Parathyroid adenoma (tissue), 2 donors: ENCODE results near the gene MCHR1.
"Not testable (repeated sequence)": the region's sequence is repeated elsewhere in the genome, so short reads cannot be mapped to it uniquely, and the experiment has no call there.

Source experiments
- H2AFZ ChIP-seq: fragments of 300-600 bp; sonication (generic); one replicate; pipeline ENCODE4 v1.7.0; 2017; ENCODE audit warnings: antibody characterized with exemption, mild to moderate bottlenecking
- H3K27ac ChIP-seq: fragments of 300-600 bp; sonication (generic); one replicate; pipeline ENCODE4 v1.7.0; 2017
- H3K27me3 ChIP-seq: fragments of 300-600 bp; sonication (generic); one replicate; pipeline ENCODE4 v1.7.0; 2017; ENCODE audit warnings: low read length; ENCODE audit not compliant: control insufficient read depth, insufficient read depth
- H3K36me3 ChIP-seq: fragments of 300-600 bp; sonication (generic); one replicate; pipeline ENCODE4 v1.7.0; 2017; ENCODE audit warnings: low read length; ENCODE audit not compliant: control insufficient read depth, insufficient read depth
- H3K4me1 ChIP-seq: fragments of 300-600 bp; sonication (generic); one replicate; pipeline ENCODE4 v1.7.0; 2017; ENCODE audit warnings: control low read depth
- H3K4me2 ChIP-seq: fragments of 300-600 bp; sonication (generic); one replicate; pipeline ENCODE4 v1.7.0; 2017; ENCODE audit warnings: low read length
- H3K4me3 ChIP-seq: fragments of 300-600 bp; sonication (generic); one replicate; pipeline ENCODE4 v1.7.0; 2017; ENCODE audit warnings: low read depth, low read length
- H3K79me2 ChIP-seq: fragments of 300-600 bp; sonication (generic); one replicate; pipeline ENCODE4 v1.7.0; 2017; ENCODE audit warnings: control low read depth
- H3K9ac ChIP-seq: fragments of 300-600 bp; sonication (generic); one replicate; pipeline ENCODE4 v1.7.0; 2017; ENCODE audit warnings: mild to moderate bottlenecking
- H3K9me3 ChIP-seq: fragments of 300-600 bp; sonication (generic); one replicate; pipeline ENCODE4 v1.7.0; 2017; ENCODE audit warnings: low read length; ENCODE audit not compliant: control insufficient read depth
- TF ChIP-seq, protein P1 (sequence below): fragments of 300-600 bp; sonication (generic); IDR thresholded peaks from one replicate; pipeline ENCODE4 v1.7.0; 2017; ENCODE audit warnings: antibody characterized with exemption, mild to moderate bottlenecking
- donor health status: primary hyperparathyroidism.

The MCHR1 gene

DNA sequence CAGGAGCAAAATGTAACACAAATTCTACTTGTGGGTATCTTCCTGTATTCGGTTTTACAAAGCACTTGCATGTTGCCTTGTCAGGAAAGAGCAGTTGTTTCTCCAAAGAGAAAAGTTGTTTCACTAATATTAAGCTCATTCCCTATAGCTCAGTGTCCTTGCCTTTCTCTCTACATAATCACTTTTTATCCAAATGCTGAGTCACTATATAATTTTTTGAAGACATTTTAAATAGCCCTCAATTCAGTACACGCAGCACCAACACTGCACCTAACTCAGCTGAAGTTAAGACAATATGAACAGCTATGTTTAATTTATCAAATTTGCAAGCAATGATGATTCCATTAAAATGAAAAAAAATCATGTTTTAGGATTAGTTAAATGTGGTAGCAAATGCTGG is 28.2 kb upstream of the MCHR1 start:
- Histone ChIP-seq H3K27ac (peak overlapping the region; percentile 75), H3K4me3 (peak overlapping the region; percentile 68), H3K27me3 (no peaks in the 10 kb centered on the region), H3K4me1 (no peaks in the 10 kb centered on the region), H3K9me3 (no peaks in the 10 kb centered on the region), H3K4me2 (peak overlapping the region; percentile 63), H3K36me3 (no peaks in the 10 kb centered on the region), H3K9ac (no peak overlapping the region), H3K79me2 (no peaks in the 10 kb centered on the region), H2AFZ (peak overlapping the region; percentile 56)
- TF ChIP-seq, protein P1, sequence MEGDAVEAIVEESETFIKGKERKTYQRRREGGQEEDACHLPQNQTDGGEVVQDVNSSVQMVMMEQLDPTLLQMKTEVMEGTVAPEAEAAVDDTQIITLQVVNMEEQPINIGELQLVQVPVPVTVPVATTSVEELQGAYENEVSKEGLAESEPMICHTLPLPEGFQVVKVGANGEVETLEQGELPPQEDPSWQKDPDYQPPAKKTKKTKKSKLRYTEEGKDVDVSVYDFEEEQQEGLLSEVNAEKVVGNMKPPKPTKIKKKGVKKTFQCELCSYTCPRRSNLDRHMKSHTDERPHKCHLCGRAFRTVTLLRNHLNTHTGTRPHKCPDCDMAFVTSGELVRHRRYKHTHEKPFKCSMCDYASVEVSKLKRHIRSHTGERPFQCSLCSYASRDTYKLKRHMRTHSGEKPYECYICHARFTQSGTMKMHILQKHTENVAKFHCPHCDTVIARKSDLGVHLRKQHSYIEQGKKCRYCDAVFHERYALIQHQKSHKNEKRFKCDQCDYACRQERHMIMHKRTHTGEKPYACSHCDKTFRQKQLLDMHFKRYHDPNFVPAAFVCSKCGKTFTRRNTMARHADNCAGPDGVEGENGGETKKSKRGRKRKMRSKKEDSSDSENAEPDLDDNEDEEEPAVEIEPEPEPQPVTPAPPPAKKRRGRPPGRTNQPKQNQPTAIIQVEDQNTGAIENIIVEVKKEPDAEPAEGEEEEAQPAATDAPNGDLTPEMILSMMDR: no peak

DNA sequence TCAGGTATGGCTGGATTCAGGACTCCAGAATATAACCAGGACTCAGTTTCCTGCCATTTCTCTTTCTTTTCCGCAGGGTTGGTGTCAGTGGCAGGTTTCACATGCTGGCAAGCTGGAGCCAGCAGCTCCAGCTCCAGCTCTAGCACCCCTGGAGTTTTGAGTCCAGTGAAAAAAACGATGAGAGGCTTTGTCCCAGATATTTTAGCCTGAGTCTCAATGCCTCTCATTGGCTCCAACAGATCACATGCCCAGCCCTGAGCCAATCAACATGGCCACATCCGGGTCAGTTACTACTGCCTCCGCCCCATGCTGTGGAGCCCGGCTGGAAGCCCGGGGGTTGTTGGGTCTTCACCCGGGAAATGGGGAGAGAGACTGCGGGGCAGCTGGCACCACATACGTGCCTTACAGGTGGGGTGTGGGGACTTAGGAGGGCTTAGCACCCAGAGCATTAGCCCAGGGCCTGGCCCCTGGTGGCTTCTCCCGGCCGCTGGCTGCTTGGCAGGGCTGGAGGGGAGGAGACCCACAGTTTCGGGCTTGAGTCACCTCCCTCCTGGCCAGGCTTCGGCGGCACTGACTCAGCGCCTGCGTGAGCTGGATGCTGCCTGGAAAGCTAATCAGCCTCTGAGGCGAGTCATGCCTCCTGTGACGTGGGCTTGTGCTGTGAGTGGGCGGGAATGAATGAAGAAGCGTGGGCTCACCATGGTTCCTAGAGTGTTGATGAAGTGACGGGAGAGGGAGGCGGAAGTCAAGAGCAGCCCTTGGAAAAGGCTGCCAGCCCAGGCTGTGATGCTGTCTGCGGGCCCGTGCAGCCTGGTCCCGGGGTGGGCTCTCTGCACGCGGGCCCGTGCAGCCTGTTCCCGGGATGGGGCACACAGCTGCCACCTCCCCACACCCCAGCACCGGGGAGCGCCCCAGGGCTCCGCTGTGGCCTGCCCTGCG is 27.5 kb upstream of the MCHR1 start:
- Histone ChIP-seq H3K4me1 (no peaks in the 10 kb centered on the region), H3K4me3 (peak overlapping the region; percentile 68), H3K36me3 (no peaks in the 10 kb centered on the region), H3K9ac (no peak overlapping the region), H3K27ac (peak overlapping the region; percentile 75), H3K79me2 (no peaks in the 10 kb centered on the region), H3K4me2 (peak overlapping the region; percentile 63), H2AFZ (peak overlapping the region; percentile 56), H3K27me3 (no peaks in the 10 kb centered on the region), H3K9me3 (no peaks in the 10 kb centered on the region)
- TF ChIP-seq, protein P1: no peak

- Histone ChIP-seq H3K4me1 (no peaks in the 10 kb centered on the region), H3K27ac (no peak overlapping the region), H3K9ac (no peak overlapping the region), H3K9me3 (no peaks in the 10 kb centered on the region), H3K27me3 (no peaks in the 10 kb centered on the region), H3K4me2 (no peak overlapping the region), H3K36me3 (no peaks in the 10 kb centered on the region), H2AFZ (no peak overlapping the region), H3K4me3 (no peak overlapping the region), H3K79me2 (no peaks in the 10 kb centered on the region)
- TF ChIP-seq, protein P1: no peak
Measured at GRCh38 chr22:40653361-40653760, 25.9 kb upstream of the MCHR1 start.

DNA sequence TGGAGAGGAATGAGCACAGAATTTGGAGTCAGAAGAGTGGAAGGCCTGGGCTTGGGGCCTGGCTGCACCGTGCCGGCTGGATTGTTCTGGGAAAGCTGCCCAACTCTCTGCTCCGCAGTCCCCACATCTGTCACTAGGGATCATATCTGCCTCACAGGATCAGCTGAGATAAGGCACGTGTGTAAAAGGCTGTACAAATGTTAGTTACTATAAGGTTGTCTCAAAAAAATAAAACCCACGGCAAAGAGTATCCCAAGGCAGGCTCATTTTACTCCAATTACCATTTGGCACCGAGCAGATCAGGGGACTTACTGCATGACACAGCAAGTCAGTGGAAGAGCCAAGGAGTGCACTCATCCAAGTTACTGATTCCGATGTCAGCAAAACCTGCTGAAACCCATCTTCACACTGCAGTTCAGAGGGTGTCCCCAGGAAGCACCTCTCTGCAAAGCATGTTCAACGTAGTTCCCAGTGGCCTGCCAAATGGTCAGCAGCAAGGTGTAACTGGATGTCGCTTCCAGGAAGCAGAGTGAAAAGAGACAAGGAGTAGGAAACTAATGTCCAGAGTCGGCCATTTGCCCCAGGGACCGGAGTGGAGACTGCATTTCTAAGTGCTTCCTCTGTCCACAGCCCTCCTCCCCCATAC is 24.6 kb upstream of the MCHR1 start:
- H3K79me2 ChIP-seq: no peaks in the 10 kb centered on the region
- no peak overlapping the region for H3K4me3 ChIP-seq
- H2AFZ ChIP-seq: peak overlapping the region; percentile 46
- no peaks in the 10 kb centered on the region for H3K27me3 ChIP-seq
- no peak overlapping the region for H3K9ac ChIP-seq
- TF ChIP-seq, protein P1: no peak
- no peaks in the 10 kb centered on the region for H3K9me3 ChIP-seq
- H3K4me2 ChIP-seq: peak overlapping the region; percentile 17
- no peaks in the 10 kb centered on the region for H3K36me3 ChIP-seq
- no peaks in the 10 kb centered on the region for H3K4me1 ChIP-seq
- H3K27ac ChIP-seq: peak overlapping the region; percentile 39

- H3K4me3 ChIP-seq, H3K27ac ChIP-seq, H3K79me2 ChIP-seq, H3K36me3 ChIP-seq, H3K9me3 ChIP-seq, H2AFZ ChIP-seq, H3K9ac ChIP-seq, H3K27me3 ChIP-seq, H3K4me1 ChIP-seq, H3K4me2 ChIP-seq: not testable (repeated sequence)
Measured at GRCh38 chr22:40655941-40656340, 23.3 kb upstream of the MCHR1 start.

DNA sequence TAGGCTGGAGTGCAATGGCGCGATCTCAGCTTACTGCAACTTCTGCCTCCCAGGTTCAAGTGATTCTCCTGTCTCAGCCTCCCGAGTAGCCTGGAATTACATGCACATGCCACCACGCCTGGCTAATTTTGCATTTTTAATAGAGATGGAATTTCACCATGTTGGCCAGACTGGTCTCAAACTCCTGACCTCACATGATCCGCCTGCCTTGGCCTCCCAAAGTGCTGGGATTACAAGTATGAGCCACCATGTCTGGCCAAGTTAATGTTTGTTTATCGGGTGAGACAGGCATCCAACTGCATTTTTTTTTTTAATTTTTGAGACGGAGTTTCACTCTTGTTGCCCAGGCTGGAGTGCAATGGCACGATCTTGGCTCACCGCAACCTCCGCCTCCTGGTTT is 22.6 kb upstream of the MCHR1 start:
- H2AFZ ChIP-seq, H3K9ac ChIP-seq, H3K9me3 ChIP-seq, H3K4me3 ChIP-seq, H3K4me2 ChIP-seq, H3K27ac ChIP-seq, H3K27me3 ChIP-seq, H3K36me3 ChIP-seq, H3K4me1 ChIP-seq, H3K79me2 ChIP-seq: not testable (repeated sequence)
